Measurements from ENCODE around the gene FNDC11. TPM values are rescaled to one million over a fixed set of nuclear protein-coding genes. Genes with fewer than 3 reads are reported as not detected.
"Not testable (repeated sequence)": the region's sequence is repeated elsewhere in the genome, so short reads cannot be mapped to it uniquely, and the experiment has no call there.

FNDC11 gene
- total RNA-seq, 2 experiments from 2014 or later, result 0.10 TPM; not detected in 1

- Mint-ChIP-seq H3K27ac (no peak overlapping the region), H3K27me3 (ENCODE audit: low read depth) (no peaks in the 10 kb centered on the region), H3K4me1 (ENCODE audit: low read depth) (no peaks in the 10 kb centered on the region), H3K36me3 (ENCODE audit: low read depth) (peaks cover 17% of the 10 kb centered on the region), H3K9me3 (no peaks in the 10 kb centered on the region), H3K4me3 (no peak overlapping the region)
- intact Hi-C loops (cut with micrococcal nuclease), result no loop called here
- no peak for DNase-seq
- CTCF ChIA-PET, result no interaction called here
Measured at GRCh38 chr20:63598479-63599395, 44.8 kb downstream of the FNDC11 start.

GRCh38 chr20:63599396-63600050 is 45.6 kb downstream of the FNDC11 start:
- H3K4me3 Mint-ChIP-seq, result no peak overlapping the region
- H3K4me1 Mint-ChIP-seq (ENCODE audit: low read depth), result peaks cover 2% of the 10 kb centered on the region
- H3K9me3 Mint-ChIP-seq, result no peaks in the 10 kb centered on the region
- CTCF ChIA-PET, result no interaction called here
- DNase-seq, result no peak
- H3K27ac Mint-ChIP-seq, result no peak overlapping the region
- peaks cover 20% of the 10 kb centered on the region for H3K36me3 Mint-ChIP-seq (ENCODE audit: low read depth)
- H3K27me3 Mint-ChIP-seq (ENCODE audit: low read depth), result no peaks in the 10 kb centered on the region
- intact Hi-C loops (cut with micrococcal nuclease), result no loop called here

GRCh38 chr20:63601679-63602078 is 47.7 kb downstream of the FNDC11 start:
- intact Hi-C loops (cut with micrococcal nuclease); H3K4me3 Mint-ChIP-seq; H3K27me3 Mint-ChIP-seq (ENCODE audit: low read depth); H3K9me3 Mint-ChIP-seq; DNase-seq; CTCF ChIA-PET; H3K27ac Mint-ChIP-seq; H3K4me1 Mint-ChIP-seq (ENCODE audit: low read depth): not testable (repeated sequence)
- peaks cover 16% of the 10 kb centered on the region for H3K36me3 Mint-ChIP-seq (ENCODE audit: low read depth)

GRCh38 chr20:63602321-63602720 is 48.4 kb downstream of the FNDC11 start:
- H3K4me1 Mint-ChIP-seq (ENCODE audit: low read depth), result peaks cover 8% of the 10 kb centered on the region
- H3K36me3 Mint-ChIP-seq (ENCODE audit: low read depth), result peaks cover 16% of the 10 kb centered on the region
- DNase-seq, result no peak
- no peak overlapping the region for H3K4me3 Mint-ChIP-seq
- no peaks in the 10 kb centered on the region for H3K27me3 Mint-ChIP-seq (ENCODE audit: low read depth)
- intact Hi-C loops (cut with micrococcal nuclease), result no loop called here
- CTCF ChIA-PET, result no interaction called here
- H3K27ac Mint-ChIP-seq, result no peak overlapping the region
- no peaks in the 10 kb centered on the region for H3K9me3 Mint-ChIP-seq

Other genes with a start within 250 kb of the FNDC11 start
- not detected for gene CHRNA4, start 192.8 kb upstream of the FNDC11 start, total RNA-seq
- not detected for gene KCNQ2, start 81.5 kb upstream of the FNDC11 start, total RNA-seq
- under 1 TPM in 1 of 2 experiments, not detected in 1; 0.12 TPM for gene EEF1A2, start 55.1 kb upstream of the FNDC11 start, total RNA-seq
- 100 to 1,000 TPM; 189 to 194 TPM for gene PPDPF, start 33.4 kb upstream of the FNDC11 start, total RNA-seq
- under 1 TPM; 0.35 to 0.38 TPM for gene PTK6, start 16.8 kb upstream of the FNDC11 start, total RNA-seq
- gene SRMS, start 6.4 kb upstream of the FNDC11 start, total RNA-seq, result not detected
- 10 to 100 TPM; 20.0 to 20.4 TPM for gene HELZ2, start 20.1 kb downstream of the FNDC11 start, total RNA-seq
- gene GMEB2, start 72.9 kb downstream of the FNDC11 start, total RNA-seq, result 10 to 100 TPM; 16.7 to 18.0 TPM
- gene STMN3, start 99.3 kb downstream of the FNDC11 start, total RNA-seq, result 1 to 10 TPM; 6.7 to 7.3 TPM
- 10 to 100 TPM; 33.6 to 34.8 TPM for gene RTEL1, start 104.2 kb downstream of the FNDC11 start, total RNA-seq
- gene TNFRSF6B, start 142.5 kb downstream of the FNDC11 start, total RNA-seq, result not detected
- 10 to 100 TPM; 45.6 to 49.2 TPM for gene ARFRP1, start 153.8 kb downstream of the FNDC11 start, total RNA-seq
- gene ZGPAT, start 153.9 kb downstream of the FNDC11 start, total RNA-seq, result 10 to 100 TPM; 15.3 to 18.0 TPM
- 1 to 10 TPM; 3.1 to 4.1 TPM for gene LIME1, start 182.5 kb downstream of the FNDC11 start, total RNA-seq
- gene SLC2A4RG, start 185.6 kb downstream of the FNDC11 start, total RNA-seq, result 10 to 100 TPM; 22.4 to 24.8 TPM